ENCODE results near the gene ASTN1.

The ASTN1 gene

GRCh38 chr1:177165069-177165439, 542 bp upstream of the ASTN1 start:
- DNase-seq (ENCODE audit: low read depth in 1 of 2, low spot score in 1 of 2) = no peak

- no peak for DNase-seq (ENCODE audit: low read depth in 1 of 2, low spot score in 1 of 2)
Measured at GRCh38 chr1:177163844-177164379, 600 bp downstream of the ASTN1 start.

- no peak for DNase-seq (ENCODE audit: low read depth in 1 of 2, low spot score in 1 of 2)
Measured at GRCh38 chr1:177162243-177162642, 2.3 kb downstream of the ASTN1 start.

GRCh38 chr1:177146499-177146898, 18.0 kb downstream of the ASTN1 start:
- no peak for DNase-seq (ENCODE audit: low read depth in 1 of 2, low spot score in 1 of 2)

GRCh38 chr1:177145106-177146070, 19.1 kb downstream of the ASTN1 start:
- no peak for DNase-seq (ENCODE audit: low read depth in 1 of 2, low spot score in 1 of 2)

- DNase-seq (ENCODE audit: low read depth in 1 of 2, low spot score in 1 of 2) = no peak
Measured at GRCh38 chr1:177142791-177143271, 21.7 kb downstream of the ASTN1 start.

- DNase-seq (ENCODE audit: low read depth in 1 of 2, low spot score in 1 of 2) = no peak
Measured at GRCh38 chr1:177142010-177142409, 22.5 kb downstream of the ASTN1 start.

GRCh38 chr1:177138347-177138746, 26.2 kb downstream of the ASTN1 start:
- no peak for DNase-seq (ENCODE audit: low read depth in 1 of 2, low spot score in 1 of 2)

GRCh38 chr1:177137814-177138213, 26.7 kb downstream of the ASTN1 start:
- no peak for DNase-seq (ENCODE audit: low read depth in 1 of 2, low spot score in 1 of 2)

GRCh38 chr1:177135250-177135649, 29.3 kb downstream of the ASTN1 start:
- no peak for DNase-seq (ENCODE audit: low read depth in 1 of 2, low spot score in 1 of 2)

GRCh38 chr1:177133977-177134538, 30.5 kb downstream of the ASTN1 start:
- DNase-seq (ENCODE audit: low read depth in 1 of 2, low spot score in 1 of 2) = no peak

GRCh38 chr1:177132141-177132540, 32.4 kb downstream of the ASTN1 start:
- no peak for DNase-seq (ENCODE audit: low read depth in 1 of 2, low spot score in 1 of 2)

- DNase-seq (ENCODE audit: low read depth in 1 of 2, low spot score in 1 of 2) = no peak
Measured at GRCh38 chr1:177131723-177132122, 32.8 kb downstream of the ASTN1 start.

GRCh38 chr1:177130451-177130945, 34.0 kb downstream of the ASTN1 start:
- DNase-seq (ENCODE audit: low read depth in 1 of 2, low spot score in 1 of 2) = no peak

GRCh38 chr1:177128665-177129281, 35.7 kb downstream of the ASTN1 start:
- DNase-seq (ENCODE audit: low read depth in 1 of 2, low spot score in 1 of 2) = no peak

GRCh38 chr1:177126267-177126666, 38.2 kb downstream of the ASTN1 start:
- no peak for DNase-seq (ENCODE audit: low read depth in 1 of 2, low spot score in 1 of 2)

GRCh38 chr1:177124577-177125278, 39.8 kb downstream of the ASTN1 start:
- DNase-seq (ENCODE audit: low read depth in 1 of 2, low spot score in 1 of 2) = no peak

GRCh38 chr1:177122461-177123251, 41.9 kb downstream of the ASTN1 start:
- no peak for DNase-seq (ENCODE audit: low read depth in 1 of 2, low spot score in 1 of 2)

- no peak for DNase-seq (ENCODE audit: low read depth in 1 of 2, low spot score in 1 of 2)
Measured at GRCh38 chr1:177119311-177119710, 45.2 kb downstream of the ASTN1 start.

GRCh38 chr1:177118901-177119300, 45.6 kb downstream of the ASTN1 start:
- DNase-seq (ENCODE audit: low read depth in 1 of 2, low spot score in 1 of 2) = no peak

Measured in activated CD4-positive, alpha-beta T cell treated with anti-CD3 and anti-CD28 coated beads, Interleukin-2, amount 50 U/mL, for 24 hours (primary cell).